ENCODE results near the gene CARMIL1. TPM values are rescaled to one million over a fixed set of nuclear protein-coding genes. Genes with fewer than 3 reads are reported as not detected.

Gene CARMIL1
- total RNA-seq, 1 donor from 2014 or later, result 30.4 TPM

- TF ChIP-seq CTCF (IDR thresholded peaks at IDR 0.05), result no peak
- no peaks in the 10 kb centered on the region for H3K27me3 ChIP-seq (ENCODE audit: low read depth)
- no peak overlapping the region for H3K4me3 ChIP-seq
- DNase-seq (no peak), ATAC-seq (no peak)
- intact Hi-C loops (cut with DNase I), result no loop called here
- H3K4me1 ChIP-seq, result no peaks in the 10 kb centered on the region
- no peaks in the 10 kb centered on the region for H3K36me3 ChIP-seq
- H3K9me3 ChIP-seq, result no peaks in the 10 kb centered on the region
- no peak overlapping the region for H3K27ac ChIP-seq
Observed at GRCh38 chr6:25669413-25669812, 390.2 kb downstream of the CARMIL1 start.

Data from lower lobe of right lung (tissue), 2 donors.